Measurements from ENCODE around the gene ALDH1L1.

Gene ALDH1L1

DNA sequence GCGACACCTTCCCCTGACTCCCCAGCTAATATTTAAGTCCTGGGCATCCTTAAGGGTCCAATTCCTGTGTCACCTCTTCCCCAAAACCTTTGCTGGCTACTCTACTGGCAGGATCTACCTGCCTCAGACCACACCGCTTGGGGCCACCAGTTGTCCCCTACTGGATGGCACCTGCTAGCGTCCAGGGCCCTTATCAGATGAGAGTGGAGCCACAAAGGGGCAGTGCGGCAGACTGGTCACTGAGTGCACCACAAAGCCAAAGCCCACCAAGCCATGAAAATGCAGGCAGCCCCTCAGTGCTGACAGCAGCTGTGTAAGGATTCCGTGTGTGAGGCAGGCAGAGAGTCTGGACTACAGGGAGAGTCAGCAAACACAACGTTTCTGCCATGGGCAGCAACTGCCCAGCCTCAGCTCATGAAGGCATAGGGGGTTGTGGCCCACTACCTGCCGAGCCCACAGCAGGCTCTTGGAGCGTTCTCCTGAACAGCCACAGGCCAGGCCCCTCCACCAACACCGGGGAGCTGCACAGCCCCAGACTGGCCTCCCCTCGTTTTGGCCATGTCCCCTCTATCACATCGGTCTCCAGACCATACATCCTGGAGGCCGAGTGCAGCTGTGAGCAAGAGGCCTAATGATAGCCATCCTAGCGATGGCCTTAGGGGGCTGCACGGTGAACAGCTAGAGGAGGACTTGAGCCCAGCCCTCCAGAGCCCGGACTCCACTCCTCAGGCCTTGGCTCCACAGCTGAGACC, 32.3 kb downstream of the ALDH1L1 start:
- DNase-seq (ENCODE audit: low read depth) = no peak
- TF ChIP-seq POLR2A (IDR thresholded peaks at IDR 0.05; ENCODE audit: extremely low read depth, insufficient read length) (no peak), MYC (IDR thresholded peaks at IDR 0.05; ENCODE audit: low read depth, low read length) (no peak), CTCF (IDR thresholded peaks at IDR 0.05; ENCODE audit: low read depth, low read length) (no peak)
- TF ChIP-seq, protein P1, sequence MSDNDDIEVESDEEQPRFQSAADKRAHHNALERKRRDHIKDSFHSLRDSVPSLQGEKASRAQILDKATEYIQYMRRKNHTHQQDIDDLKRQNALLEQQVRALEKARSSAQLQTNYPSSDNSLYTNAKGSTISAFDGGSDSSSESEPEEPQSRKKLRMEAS (IDR thresholded peaks at IDR 0.05; ENCODE audit: low read depth, low read length) = no peak
- H3K4me3 ChIP-seq (ENCODE audit: low read depth, low read length) = no peak overlapping the region

GRCh38 chr3:126147147-126147931, 33.0 kb downstream of the ALDH1L1 start:
- TF ChIP-seq POLR2A (IDR thresholded peaks at IDR 0.05; ENCODE audit: extremely low read depth, insufficient read length) = no peak
- TF ChIP-seq, protein P1 (IDR thresholded peaks at IDR 0.05; ENCODE audit: low read depth, low read length) = no peak
- no peak for TF ChIP-seq MYC (IDR thresholded peaks at IDR 0.05; ENCODE audit: low read depth, low read length)
- TF ChIP-seq CTCF (IDR thresholded peaks at IDR 0.05; ENCODE audit: low read depth, low read length) = no peak
- no peak for DNase-seq (ENCODE audit: low read depth)
- no peak overlapping the region for H3K4me3 ChIP-seq (ENCODE audit: low read depth, low read length)

DNA sequence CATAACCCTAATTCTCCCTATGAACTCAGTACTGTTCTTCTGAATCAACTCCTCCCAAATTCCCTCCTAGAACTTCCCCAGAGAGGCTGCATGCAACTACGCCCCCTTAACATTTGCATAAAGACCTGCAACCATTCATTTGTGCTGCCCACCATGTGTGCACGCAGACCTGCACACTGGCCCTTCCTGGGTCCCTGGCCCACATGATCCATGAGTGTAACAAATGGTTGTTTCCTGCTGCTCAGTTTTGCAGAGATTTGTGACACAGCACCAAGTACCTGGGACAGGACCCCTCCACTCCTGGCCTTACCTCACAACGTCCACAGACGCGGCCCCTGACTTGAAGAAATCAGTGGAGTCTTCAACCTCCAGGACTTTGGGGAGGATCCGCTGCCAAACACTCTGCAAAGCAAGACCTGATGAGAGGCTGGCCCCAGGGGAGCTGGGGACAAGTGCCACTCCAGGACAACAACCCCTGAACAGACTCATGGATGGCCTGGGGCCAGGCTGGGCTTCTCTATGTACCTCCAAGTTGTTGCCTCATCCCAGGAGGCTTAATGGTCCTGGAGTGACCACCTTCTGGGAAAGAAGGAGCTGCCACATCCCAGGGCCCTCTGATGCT, 33.8 kb downstream of the ALDH1L1 start:
- no peak for TF ChIP-seq CTCF (IDR thresholded peaks at IDR 0.05; ENCODE audit: low read depth, low read length)
- no peak for TF ChIP-seq MYC (IDR thresholded peaks at IDR 0.05; ENCODE audit: low read depth, low read length)
- TF ChIP-seq, protein P1 (IDR thresholded peaks at IDR 0.05; ENCODE audit: low read depth, low read length) = no peak
- no peak for TF ChIP-seq POLR2A (IDR thresholded peaks at IDR 0.05; ENCODE audit: extremely low read depth, insufficient read length)
- no peak for DNase-seq (ENCODE audit: low read depth)

GRCh38 chr3:126146034-126146433, 34.4 kb downstream of the ALDH1L1 start:
- no peak overlapping the region for H3K4me3 ChIP-seq (ENCODE audit: low read depth, low read length)
- no peak for DNase-seq (ENCODE audit: low read depth)
- TF ChIP-seq, protein P1 (IDR thresholded peaks at IDR 0.05; ENCODE audit: low read depth, low read length) = no peak
- TF ChIP-seq MYC (IDR thresholded peaks at IDR 0.05; ENCODE audit: low read depth, low read length) (no peak), CTCF (IDR thresholded peaks at IDR 0.05; ENCODE audit: low read depth, low read length) (no peak)

More for the DNA sequence above, 33.8 kb downstream of the ALDH1L1 start:
- no peak overlapping the region for H3K4me3 ChIP-seq (ENCODE audit: low read depth, low read length)

DNA sequence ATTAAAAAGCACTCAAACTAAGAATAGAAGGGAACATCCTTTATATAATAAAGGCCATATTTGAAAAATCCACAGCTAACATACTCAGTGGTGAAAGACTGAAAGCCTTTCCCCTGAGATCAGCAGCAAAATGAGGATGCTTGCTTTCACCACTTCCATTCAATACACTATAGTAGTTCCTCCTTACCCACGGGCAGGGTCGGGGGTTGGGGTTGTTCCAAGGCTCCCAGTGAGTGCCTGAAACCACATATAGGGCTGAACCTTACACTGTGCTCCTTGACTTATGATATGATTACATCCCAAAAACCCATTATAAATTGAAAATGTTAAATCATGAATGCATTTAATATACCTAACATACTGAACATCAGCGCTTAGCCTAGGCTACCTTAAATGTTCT, 37.7 kb downstream of the ALDH1L1 start:
- TF ChIP-seq MYC (IDR thresholded peaks at IDR 0.05; ENCODE audit: low read depth, low read length) (no peak), POLR2A (IDR thresholded peaks at IDR 0.05; ENCODE audit: extremely low read depth, insufficient read length) (no peak), CTCF (IDR thresholded peaks at IDR 0.05; ENCODE audit: low read depth, low read length) (no peak)
- TF ChIP-seq, protein P1 (IDR thresholded peaks at IDR 0.05; ENCODE audit: low read depth, low read length) = no peak
- no peak overlapping the region for H3K4me3 ChIP-seq (ENCODE audit: low read depth, low read length)
- no peak for DNase-seq (ENCODE audit: low read depth)

Measured in NB4 (cell line).